Suppressor macrophage treated with lipopolysaccharide for 1 hour (primary cell): ENCODE measurements around the gene TIAL1.
"Not testable (repeated sequence)": the region's sequence is repeated elsewhere in the genome, so short reads cannot be mapped to it uniquely, and the experiment has no call there.

Source experiments
- DNase-seq, 3 donors: peaks; one replicate each; pipeline ENCODE4 v3.0.0-alpha.2; 2020 to 2022

Gene TIAL1

GRCh38 chr10:119546009-119546408 lies 50.8 kb downstream of the TIAL1 start:
- DNase-seq = no peak

DNA sequence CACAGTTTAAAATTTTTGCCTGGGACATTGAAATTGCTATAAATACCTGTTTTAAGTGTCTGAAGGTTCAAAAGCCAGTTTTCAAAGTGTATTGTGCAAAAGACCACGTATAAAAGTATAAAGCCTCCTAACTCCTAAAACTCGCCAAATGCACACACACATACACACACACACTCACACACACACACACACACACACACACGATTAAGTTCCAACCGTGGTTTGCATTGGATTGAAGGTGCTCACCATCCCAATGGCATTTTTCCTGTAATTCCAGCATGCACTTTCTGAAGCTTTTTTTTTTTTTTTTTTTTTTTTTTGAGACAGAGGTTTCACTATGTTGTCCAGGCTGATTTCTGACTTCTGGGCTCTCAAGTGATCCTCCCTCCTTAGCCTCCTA lies 51.5 kb downstream of the TIAL1 start:
- no peak for DNase-seq

GRCh38 chr10:119543814-119544642 lies 52.7 kb downstream of the TIAL1 start:
- DNase-seq = peak; percentile 19 to 43 (median 40)

DNA sequence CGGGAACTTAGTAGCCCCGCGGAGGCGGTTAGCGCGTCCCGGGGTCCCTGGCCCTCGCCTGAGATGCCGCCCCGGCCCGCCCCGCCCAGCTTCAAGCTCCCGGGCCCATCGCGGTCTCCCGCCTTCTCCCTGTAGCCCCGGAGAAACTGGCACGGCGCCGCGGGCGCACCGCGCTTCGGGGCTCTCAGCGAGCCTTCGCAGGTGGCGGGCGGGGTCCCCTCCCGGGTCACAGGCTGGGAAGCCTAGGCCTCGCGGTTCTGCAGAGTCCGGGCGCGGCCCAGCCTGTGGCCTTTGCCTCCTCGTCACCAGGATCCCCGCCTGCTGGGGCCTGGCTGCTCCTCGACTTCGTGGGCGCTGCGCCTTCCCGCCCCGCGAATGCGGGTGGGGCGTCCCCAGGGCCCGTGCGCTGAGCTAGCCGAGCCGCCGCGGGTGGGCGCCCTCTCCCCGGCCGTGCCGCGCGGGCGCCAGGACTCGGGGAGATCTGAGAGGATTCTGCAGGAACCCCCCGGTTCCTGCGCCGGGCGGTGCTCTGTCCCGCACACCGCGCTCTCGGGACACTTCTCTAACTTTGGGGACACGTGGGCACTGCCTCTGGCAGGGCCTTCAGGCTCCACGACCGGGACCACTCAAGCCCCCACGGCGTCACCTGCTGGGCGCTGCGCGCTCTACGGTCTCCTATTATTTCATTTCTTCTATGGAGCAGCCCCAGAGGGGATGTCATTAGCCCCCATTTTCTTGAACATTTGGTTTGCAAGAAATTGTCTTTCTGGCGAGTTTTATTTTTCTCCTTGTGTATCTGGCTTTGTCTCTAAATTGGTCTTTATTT lies 53.6 kb downstream of the TIAL1 start:
- peak; percentile 59 to 81 (median 63) for DNase-seq

- peak; percentile 92 to 97 (median 93) for DNase-seq
Measured at GRCh38 chr10:119542357-119542987, 54.3 kb downstream of the TIAL1 start, which contains the start of gene RGS10. Gene RGS10 (minus strand): TSS chr10:119542719. CDS start chr10:119542638, 81 bp downstream.

GRCh38 chr10:119541459-119542356 lies 55.1 kb downstream of the TIAL1 start:
- DNase-seq = peak; percentile 90 to 95 (median 93)

DNA sequence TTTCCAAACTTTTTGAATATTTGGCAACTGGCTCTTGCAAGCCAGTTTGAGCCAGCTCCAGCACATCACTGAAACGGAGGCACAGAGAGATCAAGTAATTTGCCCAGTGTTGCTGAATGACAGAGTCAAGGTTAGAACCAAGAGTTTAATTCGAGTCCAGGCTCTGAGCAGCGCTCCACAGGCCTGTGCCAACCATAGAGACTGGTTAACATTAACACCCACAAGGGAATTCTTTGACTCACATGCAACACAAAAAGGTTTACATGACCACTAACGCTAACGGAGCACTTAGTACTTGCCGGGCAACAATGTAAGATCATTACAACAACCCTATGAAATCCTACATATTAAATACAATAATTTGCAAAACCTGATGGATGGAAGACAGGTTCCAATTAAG lies 55.7 kb downstream of the TIAL1 start:
- peak in 1 of 3 donors; percentile 17 for DNase-seq

DNA sequence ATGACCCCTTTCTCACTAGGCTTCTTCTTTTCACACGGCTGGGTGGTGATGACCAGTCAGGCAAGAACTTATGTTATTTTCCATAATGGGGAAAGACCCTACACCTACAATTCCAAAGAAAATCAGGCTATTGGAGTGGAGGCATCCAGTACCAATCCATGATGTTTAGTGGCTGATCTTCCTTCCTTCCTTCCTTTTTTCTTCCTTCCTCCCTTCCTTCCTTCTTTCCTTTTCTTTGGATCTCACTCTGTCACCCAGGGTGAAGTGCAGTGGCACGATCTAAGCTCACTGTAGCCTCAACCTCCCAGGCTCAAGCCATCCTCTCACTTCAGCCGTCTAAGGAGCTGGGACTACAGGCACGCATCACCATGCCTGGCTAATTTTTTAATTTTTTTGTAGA lies 56.7 kb downstream of the TIAL1 start:
- peak in 1 of 3 donors; percentile 8 for DNase-seq

- DNase-seq = peak in 1 of 3 donors; percentile 17
Measured at GRCh38 chr10:119539359-119539825, 57.4 kb downstream of the TIAL1 start.

DNA sequence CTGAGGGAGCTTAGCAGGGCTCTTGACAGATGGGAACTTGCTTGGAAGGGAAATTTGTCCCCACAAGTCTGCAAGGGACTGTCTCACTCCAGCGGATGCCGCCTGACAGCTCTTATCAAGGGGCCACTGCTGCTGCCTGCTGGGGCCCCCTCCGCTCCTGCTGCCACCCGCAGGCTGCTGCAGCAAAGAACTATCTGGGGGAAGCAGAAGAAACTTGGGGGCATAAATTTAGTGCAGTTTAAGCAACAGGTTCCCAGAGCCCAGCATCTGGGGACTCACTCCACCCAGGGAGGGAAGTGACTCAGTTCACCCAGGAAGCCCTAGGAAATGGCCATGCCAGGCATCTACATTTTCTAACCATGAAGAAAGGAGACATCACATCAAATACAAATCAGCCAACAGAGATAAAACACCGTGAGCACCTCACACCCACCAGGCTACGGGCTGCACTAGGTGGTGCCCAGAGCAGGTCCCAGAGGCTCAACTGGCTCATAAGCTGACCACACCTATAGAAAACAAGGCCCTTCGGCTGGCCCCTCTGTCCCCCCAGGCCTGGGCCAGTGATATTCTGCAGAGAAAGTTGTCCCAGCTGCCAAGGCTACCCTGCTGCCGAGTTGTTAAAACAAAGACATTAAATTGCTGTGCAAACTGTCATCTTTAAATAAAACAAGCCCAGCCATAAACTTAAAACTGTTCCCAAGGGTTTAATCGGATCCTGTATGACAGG lies 58.0 kb downstream of the TIAL1 start:
- DNase-seq = peak; percentile 44 to 50 (median 46)

DNA sequence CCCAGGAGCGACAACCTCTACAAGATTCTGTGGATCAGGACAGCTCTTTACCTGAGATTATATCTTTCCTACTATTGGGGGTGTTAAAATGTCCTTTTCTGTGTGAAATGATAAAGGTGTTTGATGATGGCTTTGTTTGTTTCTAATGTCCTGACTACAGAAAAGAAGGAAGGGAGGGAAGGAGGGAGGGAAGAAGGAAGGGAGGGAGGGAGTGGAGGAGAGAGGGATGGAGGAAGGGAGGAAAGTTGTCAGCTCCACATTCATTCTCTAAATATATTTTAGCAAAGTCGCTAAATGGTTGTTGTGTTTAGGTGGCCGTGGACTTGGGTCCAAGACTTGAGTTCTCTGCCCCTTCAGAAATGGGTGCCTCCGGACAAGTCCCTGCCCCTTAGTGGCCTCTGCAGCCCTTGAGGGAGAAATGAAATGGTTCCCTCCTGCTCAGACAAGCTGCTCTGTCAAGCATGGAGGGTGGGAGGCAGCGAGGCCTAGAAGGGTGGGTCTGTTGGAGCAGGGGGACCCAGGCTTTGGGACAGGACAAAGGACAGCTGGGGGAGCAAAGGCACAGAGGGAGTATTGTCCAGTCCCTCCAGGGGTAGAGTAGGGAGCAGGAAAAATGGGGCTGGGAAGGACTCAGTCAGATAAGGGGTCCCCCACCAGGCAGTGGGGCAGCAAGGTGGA lies 58.7 kb downstream of the TIAL1 start:
- DNase-seq = peak in 1 of 3 donors; percentile 16

GRCh38 chr10:119536508-119537025 lies 60.2 kb downstream of the TIAL1 start:
- peak in 1 of 3 donors; percentile 17 for DNase-seq

- peak in 1 of 3 donors; percentile 12 for DNase-seq
Measured at GRCh38 chr10:119535837-119536507, 60.8 kb downstream of the TIAL1 start.

DNA sequence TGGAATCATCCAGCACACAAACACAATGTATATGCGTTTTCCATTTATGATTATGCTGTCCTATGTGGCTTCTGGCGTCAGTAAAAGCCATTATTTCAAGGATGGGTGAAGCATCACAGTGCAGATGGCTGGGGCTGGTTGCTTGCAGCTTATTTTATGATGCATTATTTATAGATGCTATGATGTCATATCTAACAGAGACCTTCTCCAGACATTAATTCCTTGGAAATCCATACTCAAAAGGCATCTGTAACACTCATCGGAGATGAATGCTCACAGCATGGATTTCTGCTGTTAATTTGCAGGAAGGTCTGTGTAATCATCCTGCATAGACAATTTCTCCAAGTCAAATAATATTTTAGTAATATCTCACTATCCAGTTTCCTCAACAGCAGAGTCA lies 61.5 kb downstream of the TIAL1 start:
- peak in 1 of 3 donors; percentile 15 for DNase-seq

- no peak for DNase-seq
Measured at GRCh38 chr10:119533473-119533872, 63.3 kb downstream of the TIAL1 start.

DNA sequence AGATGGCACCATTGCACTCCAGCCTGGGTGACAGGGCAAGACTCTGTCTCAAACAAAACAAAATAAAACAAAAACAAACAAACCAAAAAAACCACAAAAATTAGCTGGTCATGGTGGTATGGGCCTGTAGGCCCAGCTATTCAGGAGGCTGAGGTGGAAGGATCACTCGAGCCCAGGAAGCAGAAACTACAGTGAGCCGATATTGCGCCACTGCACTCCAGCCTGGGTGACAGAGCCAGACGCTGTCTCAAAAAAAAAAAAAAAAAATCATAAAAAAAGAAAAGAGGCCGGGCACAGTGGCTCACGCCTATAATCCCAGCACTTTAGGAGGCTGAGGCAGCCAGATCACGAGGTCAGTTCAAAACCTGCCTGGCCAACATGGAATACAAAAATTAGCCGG lies 64.0 kb downstream of the TIAL1 start:
- peak; percentile 47 to 51 (median 48) for DNase-seq

GRCh38 chr10:119532251-119532650 lies 64.5 kb downstream of the TIAL1 start:
- DNase-seq = not testable (repeated sequence)

GRCh38 chr10:119531067-119531466 lies 65.7 kb downstream of the TIAL1 start:
- DNase-seq = no peak

- DNase-seq = peak; percentile 56 to 77 (median 64)
Measured at GRCh38 chr10:119528663-119529237, 68.0 kb downstream of the TIAL1 start.
